ENCODE data around the gene CCDC18. TPM values are rescaled to one million over a fixed set of nuclear protein-coding genes. Genes with fewer than 3 reads are reported as not detected.

Gene CCDC18
- total RNA-seq, 1 experiment from 2014 or later: 18.1 TPM

- H3K27ac ChIP-seq (ENCODE audit: low read depth, low read length): no peak overlapping the region
- no peaks in the 10 kb centered on the region for H3K27me3 ChIP-seq (ENCODE audit: insufficient read depth, low read length)
- no peaks in the 10 kb centered on the region for H3K79me2 ChIP-seq (ENCODE audit: insufficient read depth, low read length)
- H3K9ac ChIP-seq (ENCODE audit: low read length): no peak overlapping the region
- no peaks in the 10 kb centered on the region for H3K4me1 ChIP-seq (ENCODE audit: control insufficient read depth in 1 of 2, insufficient read depth in 2 of 2, low read length in 2 of 2)
- no peak for TF ChIP-seq ZNF274 (IDR thresholded peaks at IDR 0.05; ENCODE audit: low read depth, low read length)
- no peak for TF ChIP-seq TCF7L2 (IDR thresholded peaks at IDR 0.05; ENCODE audit: borderline replicate concordance, extremely low read depth, insufficient read depth, insufficient read length)
- TF ChIP-seq JUND (IDR thresholded peaks at IDR 0.05): no peak
- TF ChIP-seq EGR1 (IDR thresholded peaks at IDR 0.05; ENCODE audit: low read depth): no peak
- TF ChIP-seq CEBPB (IDR thresholded peaks at IDR 0.05; ENCODE audit: low read depth): no peak
- TF ChIP-seq CTCF (IDR thresholded peaks at IDR 0.05 in 2 of 3, conservative IDR thresholded peaks at IDR 0.05 in 1 of 3; ENCODE audit: borderline replicate concordance in 1 of 3, insufficient read depth in 1 of 3, low read depth in 2 of 3, low read length in 2 of 3): no peak
- peaks cover 15 to 25% of the 10 kb centered on the region in 2 experiments; a peak in 2 of 4 replicates for H3K36me3 ChIP-seq (ENCODE audit: control insufficient read depth in 1 of 2, insufficient read depth in 2 of 2, low read length in 2 of 2)
- H3K4me2 ChIP-seq (ENCODE audit: low read length): no peak overlapping the region
- ChIA-PET CTCF (no interaction called here), RAD21 (ENCODE audit: low non-redundant PET in 1 of 2, low total read pairs in 2 of 2, uncharacterized antibody in 2 of 2, unreplicated experiment in 2 of 2) (no interaction called here), POLR2A (no interaction called here)
- BruUV-seq (replicated peaks): no TSS peak
- no peaks in the 10 kb centered on the region; the same call in 1 of the 2 replicates for H4K20me1 ChIP-seq (ENCODE audit: insufficient read depth)
- DNase-seq (ENCODE audit: low read depth, low spot score) (no peak), ATAC-seq (no peak)
- no peaks in the 10 kb centered on the region for H3K9me3 ChIP-seq (ENCODE audit: control insufficient read depth in 1 of 2, insufficient read depth in 1 of 2, low read depth in 1 of 2, low read length in 2 of 2)
- no peak overlapping the region for H3K4me3 ChIP-seq (replicated peaks in 1 of 2; ENCODE audit: low read depth in 1 of 2, low read length in 2 of 2)
- H3K9me2 ChIP-seq (ENCODE audit: insufficient read depth): no peaks in the 10 kb centered on the region
- H2AFZ ChIP-seq (ENCODE audit: low read depth, low read length, poor library complexity, severe bottlenecking): no peak overlapping the region
- intact Hi-C loops (cut with micrococcal nuclease): no loop called here
Observed at GRCh38 chr1:93221913-93222312, 41.4 kb downstream of the CCDC18 start.

GRCh38 chr1:93223023-93223675 lies 42.6 kb downstream of the CCDC18 start:
- Histone ChIP-seq H3K9ac (ENCODE audit: low read length) (no peak overlapping the region), H3K9me3 (ENCODE audit: control insufficient read depth in 1 of 2, insufficient read depth in 1 of 2, low read depth in 1 of 2, low read length in 2 of 2) (no peaks in the 10 kb centered on the region), H3K4me1 (ENCODE audit: control insufficient read depth in 1 of 2, insufficient read depth in 2 of 2, low read length in 2 of 2) (no peaks in the 10 kb centered on the region), H4K20me1 (ENCODE audit: insufficient read depth) (no peaks in the 10 kb centered on the region; the same call in 1 of the 2 replicates), H3K36me3 (ENCODE audit: control insufficient read depth in 1 of 2, insufficient read depth in 2 of 2, low read length in 2 of 2) (peaks cover 7 to 22% of the 10 kb centered on the region in 2 experiments; a peak in 2 of 4 replicates), H3K4me3 (replicated peaks in 1 of 2; ENCODE audit: low read depth in 1 of 2, low read length in 2 of 2) (no peak overlapping the region), H2AFZ (ENCODE audit: low read depth, low read length, poor library complexity, severe bottlenecking) (no peak overlapping the region), H3K9me2 (ENCODE audit: insufficient read depth) (no peaks in the 10 kb centered on the region), H3K4me2 (ENCODE audit: low read length) (no peak overlapping the region), H3K27me3 (ENCODE audit: insufficient read depth, low read length) (no peaks in the 10 kb centered on the region), H3K27ac (ENCODE audit: low read depth, low read length) (no peak overlapping the region), H3K79me2 (ENCODE audit: insufficient read depth, low read length) (no peaks in the 10 kb centered on the region)
- ATAC-seq (no peak), DNase-seq (ENCODE audit: low read depth, low spot score) (no peak)
- no TSS peak for BruUV-seq (replicated peaks)
- POLR2A ChIA-PET: no interaction called here
- CTCF ChIA-PET: no interaction called here
- intact Hi-C loops (cut with micrococcal nuclease): no loop called here
- RAD21 ChIA-PET (ENCODE audit: low non-redundant PET in 1 of 2, low total read pairs in 2 of 2, uncharacterized antibody in 2 of 2, unreplicated experiment in 2 of 2): no interaction called here
- TF ChIP-seq YY1 (IDR thresholded peaks at IDR 0.05; ENCODE audit: extremely low read depth, insufficient replicate concordance, low read depth, low read length) (no peak), SRF (IDR thresholded peaks at IDR 0.05; ENCODE audit: low read depth) (no peak), EZH2 (IDR thresholded peaks at IDR 0.05) (no peak), ATF3 (IDR thresholded peaks at IDR 0.05) (no peak), REST (IDR thresholded peaks at IDR 0.05; ENCODE audit: low read depth) (no peak), MAX (IDR thresholded peaks at IDR 0.05) (no peak), JUND (IDR thresholded peaks at IDR 0.05) (no peak), ZFX (IDR thresholded peaks at IDR 0.05) (no peak), FOSL1 (IDR thresholded peaks at IDR 0.05; ENCODE audit: low read depth) (no peak)

Measured in HCT116 (cell line).